ENCODE data around the gene THSD7A. TPM values are rescaled to one million over a fixed set of nuclear protein-coding genes. Genes with fewer than 3 reads are reported as not detected.
"Not testable (repeated sequence)": the region's sequence is repeated elsewhere in the genome, so short reads cannot be mapped to it uniquely, and the experiment has no call there.

Gene THSD7A
- total RNA-seq, 1 donor from 2014 or later = 1.5 TPM

DNA sequence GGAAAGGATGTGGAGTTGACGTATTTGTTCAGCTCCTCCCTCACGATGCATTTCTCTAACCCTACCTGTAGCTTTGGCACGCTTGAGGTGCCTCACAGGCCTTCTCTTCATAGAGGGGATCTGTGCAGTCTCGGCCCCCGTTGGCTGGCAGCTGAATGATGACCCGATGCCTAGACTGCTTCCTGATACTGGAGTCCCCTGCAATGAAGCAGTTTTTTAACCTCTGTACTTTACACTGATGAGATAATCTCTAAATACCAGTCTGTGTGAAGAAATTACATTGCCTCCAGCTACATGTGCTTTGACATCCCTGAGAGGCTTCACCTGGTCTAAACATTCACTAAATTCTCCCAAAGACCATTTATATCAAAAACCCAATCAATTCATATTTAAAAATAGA lies 370.1 kb downstream of the THSD7A start:
- DNase-seq (ENCODE audit: missing footprints) = no peak
- no peak for ATAC-seq
- intact Hi-C loops (cut with DNase I) = no loop called here

DNA sequence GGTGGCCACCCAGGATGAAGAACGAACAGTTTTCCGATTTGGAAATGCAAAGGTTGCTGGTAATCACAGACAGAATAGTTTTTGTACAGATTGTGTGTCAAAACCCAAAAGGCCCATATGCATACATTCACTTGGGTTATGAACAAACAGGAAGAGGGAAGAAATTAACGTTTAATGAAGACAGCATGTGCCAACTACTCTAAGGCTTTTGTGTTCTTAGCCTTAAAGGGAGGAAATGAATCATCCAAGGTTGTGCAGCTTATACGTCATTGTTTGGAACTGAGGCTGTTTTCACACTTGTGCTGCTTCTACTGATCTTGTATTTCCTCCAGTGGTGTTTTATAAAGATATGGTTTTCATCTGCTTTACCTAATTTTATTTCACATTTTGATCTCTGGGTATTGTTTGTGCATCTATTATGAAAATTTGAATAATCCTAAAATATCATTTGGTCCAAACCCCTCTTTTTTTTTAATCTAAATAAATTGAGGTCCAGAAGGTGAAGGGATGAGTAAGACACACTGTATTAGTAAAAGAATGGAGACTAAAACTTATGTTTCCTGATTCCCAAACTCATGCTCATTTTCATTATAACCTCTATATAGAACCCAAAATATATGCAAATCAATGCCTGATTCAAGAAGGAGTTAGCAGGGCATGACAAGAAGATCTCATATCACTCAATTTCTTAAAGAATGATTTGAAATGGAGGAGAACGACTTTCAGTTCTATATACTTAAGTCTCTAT lies 373.1 kb downstream of the THSD7A start:
- ATAC-seq (no peak), DNase-seq (ENCODE audit: missing footprints) (no peak)
- intact Hi-C loops (cut with DNase I) = no loop called here

DNA sequence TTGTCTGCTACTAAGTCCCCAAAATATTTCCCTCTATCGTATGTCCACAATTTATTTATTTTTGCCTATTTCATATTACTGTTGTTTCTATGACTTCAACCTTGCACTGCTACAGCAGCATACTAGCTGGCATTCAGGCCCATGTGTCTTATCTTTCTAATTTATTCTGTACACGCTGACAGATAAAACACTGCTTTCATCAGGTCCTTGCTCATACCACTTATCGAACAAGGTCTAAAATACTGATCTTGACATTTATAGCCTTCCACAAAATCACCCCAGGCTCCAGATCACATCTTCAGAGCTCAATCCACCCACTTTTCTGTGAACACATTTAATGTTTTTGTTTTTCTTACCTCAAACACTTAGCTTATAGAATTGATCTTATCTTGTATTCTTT lies 374.6 kb downstream of the THSD7A start:
- ATAC-seq (no peak), DNase-seq (ENCODE audit: missing footprints) (no peak)
- intact Hi-C loops (cut with DNase I) = no loop called here

DNA sequence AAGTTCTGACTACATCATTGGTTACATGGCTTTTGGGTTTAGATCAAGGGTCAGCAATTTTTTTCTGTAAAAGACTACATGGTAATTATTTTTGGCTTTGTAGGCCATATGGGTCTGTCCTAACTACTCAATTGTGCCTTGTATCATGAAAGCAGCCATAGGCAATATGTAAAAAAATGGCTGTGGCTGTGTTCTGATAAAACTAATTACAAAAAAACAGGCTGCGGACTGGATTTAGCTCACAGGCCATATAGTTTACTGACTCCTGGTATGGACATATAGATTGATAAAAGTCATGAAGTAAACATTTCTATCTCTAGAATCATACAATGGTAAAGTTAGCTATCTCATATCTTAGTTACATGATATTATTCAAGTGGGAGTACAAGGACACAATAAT lies 375.4 kb downstream of the THSD7A start:
- DNase-seq (ENCODE audit: missing footprints) = no peak
- intact Hi-C loops (cut with DNase I) = no loop called here
- no peak for ATAC-seq

DNA sequence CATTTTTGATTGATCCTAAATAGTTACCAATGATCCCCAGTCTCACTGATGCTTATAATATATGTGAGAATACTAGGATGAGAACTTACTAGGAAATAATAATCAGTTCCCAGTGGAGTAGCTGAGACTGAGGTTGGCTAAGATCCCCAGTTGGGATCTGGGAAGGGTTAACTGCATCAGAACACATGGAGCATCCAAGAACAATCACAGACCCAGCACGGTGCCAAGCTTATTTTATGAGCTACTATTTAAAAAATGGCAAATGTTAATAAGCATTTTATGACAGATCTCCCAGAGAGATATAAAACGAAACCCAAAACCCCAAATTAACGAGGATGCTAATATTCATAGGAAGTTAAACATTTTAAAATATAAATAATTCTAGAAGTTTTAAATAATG lies 379.5 kb downstream of the THSD7A start:
- intact Hi-C loops (cut with DNase I) = no loop called here
- no peak for DNase-seq (ENCODE audit: missing footprints)
- no peak for ATAC-seq

DNA sequence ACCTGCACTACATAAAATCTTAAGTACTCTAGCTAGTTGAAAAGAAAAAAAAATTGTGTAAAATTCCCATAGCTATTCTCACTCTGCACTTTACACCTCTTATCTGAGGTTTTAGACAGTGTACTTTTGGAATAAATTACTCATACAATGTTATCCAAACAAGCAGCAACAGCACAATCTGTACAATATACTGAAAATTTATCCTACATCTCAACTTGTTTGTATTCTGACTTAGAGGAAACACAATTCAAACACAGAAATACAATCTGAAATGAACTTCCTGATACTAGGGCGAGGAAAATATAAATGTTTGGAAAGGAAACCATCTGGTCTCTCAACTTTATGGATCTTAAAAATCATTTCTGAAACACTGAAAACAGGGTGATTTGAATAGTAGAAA lies 381.7 kb downstream of the THSD7A start:
- ATAC-seq = no peak
- intact Hi-C loops (cut with DNase I) = no loop called here
- DNase-seq (ENCODE audit: missing footprints) = no peak

DNA sequence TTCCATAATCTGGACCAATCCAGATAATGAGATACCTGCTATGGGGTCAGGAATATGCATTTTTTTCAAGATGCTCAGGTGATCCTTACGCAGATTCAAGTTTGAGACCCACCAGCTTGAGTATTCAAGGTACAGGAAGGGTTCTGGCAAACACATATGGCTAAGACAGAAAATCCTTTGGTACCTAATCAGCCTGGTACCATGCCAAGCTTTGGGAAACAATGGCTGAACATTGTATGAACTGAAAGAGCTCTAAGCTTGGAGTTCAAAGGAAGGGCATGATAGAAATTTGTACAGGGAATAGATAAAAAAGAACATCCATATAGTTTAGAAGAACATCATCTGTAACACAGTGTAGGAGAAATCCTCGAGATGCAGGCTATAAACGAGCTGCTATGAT lies 382.7 kb downstream of the THSD7A start:
- intact Hi-C loops (cut with DNase I) = no loop called here
- DNase-seq (ENCODE audit: missing footprints) (no peak), ATAC-seq (no peak)

DNA sequence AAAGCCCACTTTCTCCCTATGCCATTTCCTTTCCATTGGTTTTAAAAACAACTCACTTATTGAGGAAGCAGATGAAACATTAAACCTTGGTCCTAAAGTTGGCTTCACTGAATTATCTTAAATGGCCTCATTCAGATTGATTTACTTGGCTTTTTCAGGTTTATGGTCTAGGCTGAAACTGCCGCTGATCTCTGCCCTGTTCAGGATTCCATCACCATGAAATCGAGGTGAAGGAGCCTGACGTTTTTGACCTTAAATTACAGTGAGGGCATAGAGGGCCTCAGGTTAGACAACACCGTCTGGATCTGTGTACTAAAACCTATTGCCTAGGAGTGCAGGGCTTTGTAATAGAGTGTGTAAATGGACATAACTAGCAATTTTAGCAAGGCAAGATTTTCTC lies 383.7 kb downstream of the THSD7A start:
- DNase-seq (ENCODE audit: missing footprints) = no peak
- intact Hi-C loops (cut with DNase I) = no loop called here
- ATAC-seq = no peak

DNA sequence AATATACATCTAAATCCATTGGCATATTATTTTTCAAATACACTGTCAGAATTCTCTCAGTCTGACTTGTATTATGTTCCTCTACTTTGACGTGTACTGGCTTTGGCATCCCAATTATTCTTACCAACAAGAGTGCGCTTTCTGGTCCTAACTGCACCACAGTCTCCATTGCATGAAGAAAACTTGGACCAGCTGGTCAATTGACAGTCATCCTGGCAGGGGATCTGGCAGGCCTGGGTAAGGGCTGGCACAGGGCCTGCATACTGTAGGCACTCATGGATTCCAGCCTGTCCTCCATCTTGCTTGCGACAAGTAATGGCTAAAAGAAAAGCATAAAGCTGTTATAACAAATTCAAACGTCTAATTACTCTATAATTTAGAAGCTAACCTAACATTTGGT lies 384.9 kb downstream of the THSD7A start:
- ATAC-seq (no peak), DNase-seq (ENCODE audit: missing footprints) (no peak)
- intact Hi-C loops (cut with DNase I) = no loop called here

DNA sequence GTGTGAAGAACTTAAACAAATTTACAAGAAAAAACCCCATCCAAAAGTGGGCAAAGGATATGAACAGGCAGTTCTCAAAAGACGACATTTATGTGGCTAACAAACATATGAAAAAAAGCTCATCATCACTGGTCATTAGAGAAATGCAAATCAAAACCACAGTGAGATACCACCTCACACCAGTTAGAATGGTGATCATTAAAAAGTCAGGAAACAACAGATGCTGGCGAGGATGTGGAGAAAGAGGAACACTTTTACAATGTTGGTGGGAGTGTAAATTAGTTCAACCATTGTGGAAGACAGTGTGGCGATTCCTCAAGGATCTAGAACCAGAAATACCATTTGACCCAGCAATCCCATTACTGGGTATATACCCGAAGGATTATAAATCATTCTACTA lies 388.1 kb downstream of the THSD7A start:
- DNase-seq (ENCODE audit: missing footprints); ATAC-seq; intact Hi-C loops (cut with DNase I): not testable (repeated sequence)

DNA sequence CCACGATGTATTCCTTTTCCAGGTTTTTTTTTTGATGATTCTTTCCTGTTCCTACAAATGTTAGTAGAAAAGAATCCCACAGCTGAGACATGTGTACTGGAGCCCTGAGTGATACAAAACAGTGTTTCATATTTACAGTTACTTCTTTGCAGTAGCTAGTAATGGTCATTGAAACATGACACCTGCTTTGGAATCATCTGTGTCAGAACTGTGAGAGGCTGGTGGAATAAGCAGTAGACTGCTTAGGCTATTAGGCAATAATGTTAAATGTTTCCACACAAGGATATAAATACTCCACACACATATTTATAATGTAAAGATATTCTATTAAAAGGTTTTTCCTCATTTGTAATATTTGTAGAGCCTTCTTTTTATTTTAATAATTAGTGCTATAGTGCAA lies 394.0 kb downstream of the THSD7A start:
- intact Hi-C loops (cut with DNase I) = no loop called here
- ATAC-seq (no peak), DNase-seq (ENCODE audit: missing footprints) (no peak)

DNA sequence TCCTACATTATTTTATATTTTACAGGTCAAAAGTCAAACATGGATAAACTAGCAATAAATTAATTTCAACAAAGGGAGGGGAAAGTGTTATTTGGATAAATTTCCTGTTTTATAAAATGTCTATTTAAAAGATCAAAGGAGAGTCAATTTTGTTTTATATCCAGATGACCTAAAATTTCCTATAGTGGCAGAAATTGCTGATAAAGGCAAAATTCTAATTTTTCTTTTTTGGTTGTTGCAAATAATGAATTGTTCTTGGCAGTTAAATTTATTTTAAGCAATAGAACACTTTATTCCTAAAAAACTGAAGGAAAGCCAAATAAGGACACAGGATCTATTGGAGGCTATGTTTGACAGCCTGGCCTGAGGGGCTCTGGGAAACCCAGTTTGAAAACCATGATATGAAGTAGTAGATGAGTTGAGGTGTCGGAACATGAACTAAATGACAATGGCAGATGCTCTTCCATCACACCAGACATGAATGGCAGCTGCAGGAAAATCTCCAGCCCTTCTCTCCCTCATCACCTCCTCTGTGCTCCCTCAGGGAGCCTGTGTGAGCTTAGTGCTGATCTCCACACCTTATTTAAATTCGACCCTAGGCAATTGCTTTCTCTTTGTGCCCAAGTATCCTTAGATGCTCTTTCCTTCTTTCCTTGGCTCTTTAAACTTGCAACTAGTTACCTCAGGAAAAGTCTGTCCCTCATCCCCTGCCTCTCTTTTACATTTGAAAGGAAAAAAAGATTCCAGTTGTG lies 395.0 kb downstream of the THSD7A start:
- ATAC-seq (no peak), DNase-seq (ENCODE audit: missing footprints) (no peak)
- intact Hi-C loops (cut with DNase I) = no loop called here

DNA sequence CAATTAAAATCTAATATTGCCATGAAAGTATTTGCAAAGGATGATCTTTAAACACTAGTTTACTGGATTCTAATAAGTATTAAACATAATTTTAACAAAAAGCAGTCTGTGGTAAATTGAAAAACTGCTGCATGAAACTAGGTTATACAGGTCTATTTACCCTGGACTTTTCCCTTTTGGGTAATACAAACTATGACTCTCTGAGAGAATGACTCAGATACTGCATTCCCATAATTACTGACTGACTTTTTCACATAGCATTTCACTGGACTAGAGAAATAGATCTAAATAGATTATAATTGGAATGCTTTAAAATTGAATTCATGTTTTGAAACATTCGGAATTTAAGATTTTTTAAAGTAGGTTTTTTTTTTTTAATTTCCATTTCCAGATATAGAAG lies 395.7 kb downstream of the THSD7A start:
- intact Hi-C loops (cut with DNase I) = no loop called here
- ATAC-seq (no peak), DNase-seq (ENCODE audit: missing footprints) (no peak)

DNA sequence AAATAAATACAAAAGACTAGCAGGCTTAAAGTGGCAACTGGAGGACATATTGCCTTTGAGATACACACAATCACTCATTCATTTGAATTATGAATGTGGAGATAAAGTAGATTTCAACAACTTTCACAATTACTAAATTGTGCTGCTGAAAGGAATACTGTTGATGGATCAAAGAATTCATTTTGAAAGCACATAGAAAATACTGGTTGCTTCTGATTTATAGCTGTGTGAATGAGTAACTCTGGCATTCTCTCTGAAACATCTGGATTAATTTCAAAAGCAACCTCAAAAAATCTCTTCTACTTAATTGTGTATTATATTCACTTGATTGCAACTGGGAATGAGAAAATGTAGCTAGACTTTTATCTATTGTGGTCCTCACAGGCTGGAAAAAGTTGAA lies 397.6 kb downstream of the THSD7A start:
- ATAC-seq = no peak
- intact Hi-C loops (cut with DNase I) = no loop called here
- no peak for DNase-seq (ENCODE audit: missing footprints)

DNA sequence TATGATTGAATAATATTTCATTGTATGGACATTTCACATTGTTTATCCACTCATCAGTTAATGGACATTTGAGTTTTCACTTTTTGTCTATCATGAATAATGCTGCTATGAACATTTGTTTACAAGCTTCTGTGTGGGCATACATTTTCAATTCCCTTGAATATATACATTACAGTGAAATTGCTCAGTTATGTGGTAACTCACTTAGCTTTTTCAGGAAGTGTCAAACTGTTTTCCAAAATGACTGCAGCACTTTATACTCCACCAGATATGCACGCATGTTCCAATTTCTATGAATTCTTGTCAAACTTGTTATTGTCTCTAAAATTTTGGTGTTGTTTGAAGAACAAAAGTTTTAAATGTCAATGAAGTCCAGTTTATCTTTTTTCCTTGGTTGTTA lies 401.2 kb downstream of the THSD7A start:
- intact Hi-C loops (cut with DNase I) = no loop called here
- DNase-seq (ENCODE audit: missing footprints) (no peak), ATAC-seq (no peak)

DNA sequence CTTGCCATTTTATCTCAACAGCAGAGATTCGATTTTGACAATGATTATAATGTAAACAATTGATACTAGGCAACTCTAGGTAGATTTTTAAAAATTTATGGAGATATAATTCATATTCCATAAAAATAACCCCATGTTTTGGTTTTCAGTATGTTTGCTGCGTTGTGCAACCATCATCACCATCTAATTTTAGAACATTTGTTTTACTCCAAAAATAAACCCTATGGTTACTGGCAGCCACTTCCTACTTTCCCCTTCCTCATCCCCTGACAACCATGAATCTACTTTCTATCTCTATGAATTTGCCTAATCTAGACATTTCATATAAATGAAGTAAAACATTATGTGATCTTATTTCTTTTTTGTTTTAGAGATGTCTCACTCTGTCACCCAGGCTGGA lies 401.9 kb downstream of the THSD7A start:
- ATAC-seq = no peak
- intact Hi-C loops (cut with DNase I) = no loop called here
- no peak for DNase-seq (ENCODE audit: missing footprints)

DNA sequence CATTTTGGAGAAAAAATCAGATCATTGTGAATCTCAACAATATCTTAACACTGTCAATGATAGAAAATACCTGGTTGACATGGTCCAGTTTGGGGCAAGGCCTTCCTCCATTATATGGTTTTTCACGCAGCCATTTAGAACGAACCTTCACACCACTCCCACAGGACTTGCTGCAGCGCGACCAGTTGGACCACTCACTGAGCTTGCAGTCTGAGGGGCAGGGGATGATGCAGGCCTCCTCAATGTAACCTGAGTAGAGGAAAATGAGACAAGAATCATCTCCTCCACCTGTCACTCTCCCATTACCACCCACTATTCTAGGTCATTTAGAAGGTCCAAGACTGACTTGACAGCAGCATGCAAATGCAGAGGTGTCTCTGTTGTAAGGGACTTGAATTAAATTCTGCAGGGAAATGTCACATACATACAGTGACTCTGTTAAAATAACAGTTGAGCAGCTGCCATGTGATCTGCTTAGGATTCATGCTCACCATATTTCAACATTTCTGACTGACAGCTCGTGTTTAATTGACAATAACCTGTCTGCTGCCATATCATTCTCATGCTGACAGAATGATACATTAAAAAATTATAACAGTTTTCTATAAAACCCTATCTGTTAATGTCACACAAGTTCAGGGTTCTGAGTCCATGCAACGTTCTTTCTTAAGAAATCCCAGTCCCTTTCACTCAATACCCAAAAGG lies 403.0 kb downstream of the THSD7A start:
- no peak for ATAC-seq
- intact Hi-C loops (cut with DNase I) = loop anchor here (5.0 kb wide), 2 partner anchors 893 to 1063 kb away; no protein-coding TSS in a partner anchor

DNA sequence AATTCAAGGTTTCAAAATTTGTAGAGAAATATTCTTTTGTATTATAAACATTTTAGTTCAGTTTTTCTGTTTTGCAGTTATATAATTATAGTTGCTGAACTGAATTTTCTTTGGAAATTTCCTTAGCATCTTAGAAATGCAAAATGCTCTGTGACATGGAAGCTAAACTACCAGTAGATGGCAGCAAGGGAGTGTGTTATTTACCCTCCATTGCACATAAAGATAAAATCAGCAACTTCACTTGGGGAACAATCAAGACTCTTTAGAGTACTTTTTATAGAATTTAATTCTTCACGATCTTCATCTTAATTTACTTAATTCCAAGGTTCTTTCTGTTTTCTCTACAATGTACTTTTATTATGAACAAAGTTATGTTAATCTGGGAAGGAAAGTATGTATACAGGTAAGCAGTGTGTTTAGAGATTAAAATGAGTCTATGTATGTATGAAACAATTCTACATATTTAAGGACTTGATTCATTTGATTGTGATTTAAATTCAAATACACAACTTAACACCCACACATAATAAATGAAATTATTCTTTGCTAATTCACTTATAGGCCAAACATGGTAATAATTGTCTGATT lies 404.2 kb downstream of the THSD7A start:
- DNase-seq (ENCODE audit: missing footprints) (no peak), ATAC-seq (no peak)
- intact Hi-C loops (cut with DNase I) = loop anchor here (5.0 kb wide), 2 partner anchors 895 to 1065 kb away; no protein-coding TSS in a partner anchor

More for the DNA sequence above, 403.0 kb downstream of the THSD7A start:
- no peak for DNase-seq (ENCODE audit: missing footprints)

DNA sequence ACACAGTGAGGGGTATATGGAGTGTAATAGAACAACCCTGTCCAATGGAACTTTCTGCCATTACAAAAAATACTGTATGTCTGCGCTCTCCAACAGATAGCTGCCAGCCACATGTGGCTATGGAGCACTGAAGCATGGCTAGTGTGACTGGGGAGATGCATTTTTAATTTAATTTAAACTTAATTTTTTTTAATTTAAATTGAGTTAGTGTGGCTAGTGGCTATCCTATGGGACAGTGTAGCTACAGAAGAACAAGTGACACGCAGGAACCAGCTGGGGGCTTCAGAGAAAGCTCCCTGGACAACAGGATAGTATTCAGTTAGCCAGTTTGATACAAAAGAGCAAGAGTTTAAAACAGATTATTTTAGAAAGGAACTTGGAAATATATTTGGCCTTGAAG lies 408.0 kb downstream of the THSD7A start:
- DNase-seq (ENCODE audit: missing footprints) = no peak
- intact Hi-C loops (cut with DNase I) = no loop called here
- no peak for ATAC-seq
